Mesenchymal stem cell (in vitro differentiated cells and primary cell): ENCODE measurements around the gene ZBTB16.

Source experiments
- DNase-seq: peaks from one replicate; pipeline ENCODE4 v3.0.0-alpha.2; 2013
- H2AFZ ChIP-seq: one replicate; pipeline ENCODE4 v1.6.1; 2013; ENCODE audit warnings: low read depth, mild to moderate bottlenecking, control low read depth, inconsistent platforms, low read length, moderate library complexity
- H2AK5ac ChIP-seq: 2 replicates; pipeline ENCODE4 v1.6.1; 2013; ENCODE audit warnings: low read length, moderate library complexity, mild to moderate bottlenecking, inconsistent platforms; ENCODE audit not compliant: severe bottlenecking
- H2BK120ac ChIP-seq: one replicate; pipeline ENCODE4 v1.6.1; 2013; ENCODE audit warnings: low read depth, mild to moderate bottlenecking, inconsistent platforms, low read length, moderate library complexity
- H2BK12ac ChIP-seq, 2 experiments: one replicate each; pipeline ENCODE4 v1.6.1; 2013; ENCODE audit warnings: inconsistent platforms in 2 of 2, low read length in 2 of 2, mild to moderate bottlenecking in 2 of 2, moderate library complexity in 2 of 2, control low read depth in 1 of 2
- H2BK15ac ChIP-seq: one replicate; pipeline ENCODE4 v1.6.1; 2013; ENCODE audit warnings: mild to moderate bottlenecking, low read depth, inconsistent platforms; ENCODE audit not compliant: poor library complexity, severe bottlenecking
- H2BK5ac ChIP-seq: 2 replicates; pipeline ENCODE4 v1.6.1; 2013; ENCODE audit warnings: low read depth, mild to moderate bottlenecking, low read length, control low read depth, inconsistent platforms; ENCODE audit not compliant: poor library complexity, severe bottlenecking
- H3K14ac ChIP-seq, 2 experiments: one replicate each; pipeline ENCODE4 v1.6.1; 2013; ENCODE audit warnings: inconsistent platforms in 2 of 2, low read length in 2 of 2, control low read depth in 1 of 2, mild to moderate bottlenecking in 1 of 2, moderate library complexity in 1 of 2
- H3K18ac ChIP-seq, 2 experiments: one replicate each; pipeline ENCODE4 v1.6.1; 2013; ENCODE audit warnings: inconsistent platforms in 2 of 2, low read length in 2 of 2, control low read depth in 1 of 2, low read depth in 1 of 2, mild to moderate bottlenecking in 1 of 2
- H3K23ac ChIP-seq, 2 experiments: one replicate each; pipeline ENCODE4 v1.6.1; 2013; ENCODE audit warnings: inconsistent platforms in 2 of 2, low read length in 2 of 2, mild to moderate bottlenecking in 2 of 2, moderate library complexity in 2 of 2, control low read depth in 1 of 2
- H3K27ac ChIP-seq: 2 replicates; pipeline ENCODE4 v1.5.1; 2013; ENCODE audit warnings: mild to moderate bottlenecking, moderate library complexity, low read length, control low read depth, inconsistent platforms; ENCODE audit not compliant: poor library complexity, severe bottlenecking
- H3K27me3 ChIP-seq, 2 experiments: 2 replicates each; pipeline versions ENCODE4 v1.6.1 to v1.7.0; 2013; ENCODE audit warnings: low read length in 2 of 2, mild to moderate bottlenecking in 2 of 2, moderate library complexity in 2 of 2, control low read depth in 1 of 2, inconsistent platforms in 1 of 2; ENCODE audit not compliant: control insufficient read depth in 1 of 2, insufficient read depth in 1 of 2
- H3K36me3 ChIP-seq, 2 experiments: 2 replicates each; pipeline versions ENCODE4 v1.6.1 to v1.7.0; 2013; ENCODE audit warnings: low read length in 2 of 2, control low read depth in 1 of 2, inconsistent platforms in 1 of 2, low read depth in 1 of 2, mild to moderate bottlenecking in 1 of 2; ENCODE audit not compliant: insufficient read depth in 2 of 2, control insufficient read depth in 1 of 2
- H3K4ac ChIP-seq, 2 experiments: one replicate each; pipeline ENCODE4 v1.6.1; 2013; ENCODE audit warnings: inconsistent platforms in 2 of 2, low read length in 2 of 2, mild to moderate bottlenecking in 2 of 2, moderate library complexity in 2 of 2, control low read depth in 1 of 2, low read depth in 1 of 2
- H3K4me1 ChIP-seq: 2 replicates; pipeline ENCODE4 v1.6.1; 2013; ENCODE audit warnings: low read depth, low read length, control low read depth; ENCODE audit not compliant: control insufficient read depth, insufficient read depth
- H3K4me2 ChIP-seq: 2 replicates; pipeline ENCODE4 v1.6.1; 2013; ENCODE audit warnings: low read length, mild to moderate bottlenecking, inconsistent platforms; ENCODE audit not compliant: poor library complexity, severe bottlenecking
- H3K4me3 ChIP-seq, 2 experiments: 2 replicates each; pipeline versions ENCODE4 v1.5.1 to v1.7.0; 2013; ENCODE audit warnings: low read length in 2 of 2, mild to moderate bottlenecking in 2 of 2, control low read depth in 1 of 2, low read depth in 1 of 2; ENCODE audit not compliant: insufficient read depth in 1 of 2
- H3K79me1 ChIP-seq: replicated peaks from 2 replicates; pipeline ENCODE4 v1.6.1; 2013; ENCODE audit warnings: mild to moderate bottlenecking, control low read depth, low read length, inconsistent platforms; ENCODE audit not compliant: poor library complexity, severe bottlenecking
- H3K9ac ChIP-seq: 2 replicates; pipeline ENCODE4 v1.7.0; 2013; ENCODE audit warnings: mild to moderate bottlenecking, low read length, moderate library complexity
- H3K9me3 ChIP-seq: 2 replicates; pipeline ENCODE4 v1.7.0; 2013; ENCODE audit warnings: mild to moderate bottlenecking, low read length; ENCODE audit not compliant: control insufficient read depth
- H4K8ac ChIP-seq: one replicate; pipeline ENCODE4 v1.6.1; 2013; ENCODE audit warnings: inconsistent platforms, mild to moderate bottlenecking, low read length, moderate library complexity
- H4K91ac ChIP-seq: one replicate; pipeline ENCODE4 v1.6.1; 2013; ENCODE audit warnings: mild to moderate bottlenecking, low read length, inconsistent platforms
- WGBS: methylation state at CpG from one replicate; pipeline ENCODE4 v1.1.7; 2013; ENCODE audit warnings: mixed read lengths; 5-methylcytosine and 5-hydroxymethylcytosine counted together

ZBTB16 gene

GRCh38 chr11:114187173-114187572 lies 127.7 kb downstream of the ZBTB16 start:
- Histone ChIP-seq H3K4ac (no peak overlapping the region), H4K8ac (no peak overlapping the region), H2BK15ac (no peak overlapping the region), H2AK5ac (no peak overlapping the region), H3K4me3 (no peak overlapping the region), H3K23ac (no peak overlapping the region), H3K9ac (no peak overlapping the region), H3K4me2 (no peak overlapping the region), H3K79me1 (no peaks in the 10 kb centered on the region), H3K4me1 (no peaks in the 10 kb centered on the region), H3K27ac (no peak overlapping the region), H2BK120ac (no peak overlapping the region), H3K18ac (no peak overlapping the region), H3K27me3 (peaks cover 49 to 53% of the 10 kb centered on the region in 2 experiments), H2BK5ac (no peak overlapping the region), H3K36me3 (no peaks in the 10 kb centered on the region), H2AFZ (no peak overlapping the region), H3K14ac (no peak overlapping the region), H2BK12ac (no peak overlapping the region), H4K91ac (no peak overlapping the region), H3K9me3 (peaks cover 14% of the 10 kb centered on the region)
- DNase-seq: no peak
- WGBS: 91% methylated on average over 7 of the region's 7 CpGs

GRCh38 chr11:114188851-114189570 lies 129.5 kb downstream of the ZBTB16 start:
- peaks cover 46 to 49% of the 10 kb centered on the region in 2 experiments for H3K27me3 ChIP-seq
- no peak overlapping the region for H3K4me3 ChIP-seq
- H3K27ac ChIP-seq: no peak overlapping the region
- no peak overlapping the region for H4K91ac ChIP-seq
- WGBS: 83% methylated on average over 3 of the region's 3 CpGs
- no peaks in the 10 kb centered on the region for H3K79me1 ChIP-seq
- H3K36me3 ChIP-seq: no peaks in the 10 kb centered on the region
- peaks cover 2% of the 10 kb centered on the region for H3K4me1 ChIP-seq
- H2BK15ac ChIP-seq: no peak overlapping the region
- H3K14ac ChIP-seq: no peak overlapping the region
- H2BK12ac ChIP-seq: no peak overlapping the region
- no peak overlapping the region for H4K8ac ChIP-seq
- H2AK5ac ChIP-seq: no peak overlapping the region
- no peak overlapping the region for H2BK5ac ChIP-seq
- no peak overlapping the region for H3K9ac ChIP-seq
- H3K18ac ChIP-seq: no peak overlapping the region
- no peak overlapping the region for H3K4ac ChIP-seq
- H2BK120ac ChIP-seq: no peak overlapping the region
- H3K23ac ChIP-seq: no peak overlapping the region
- no peak for DNase-seq
- no peak overlapping the region for H3K4me2 ChIP-seq
- H2AFZ ChIP-seq: no peak overlapping the region
- peaks cover 17% of the 10 kb centered on the region for H3K9me3 ChIP-seq

- 94% methylated on average over 2 of the region's 4 CpGs for WGBS
- no peak for DNase-seq
- Histone ChIP-seq H2BK15ac (no peak overlapping the region), H3K27me3 (peaks cover 39 to 45% of the 10 kb centered on the region in 2 experiments), H3K4ac (no peak overlapping the region), H4K8ac (no peak overlapping the region), H3K18ac (no peak overlapping the region), H3K14ac (no peak overlapping the region), H3K27ac (no peak overlapping the region), H3K36me3 (no peaks in the 10 kb centered on the region), H2AK5ac (no peak overlapping the region), H3K9me3 (peaks cover 17% of the 10 kb centered on the region), H3K23ac (no peak overlapping the region), H2AFZ (no peak overlapping the region), H2BK120ac (no peak overlapping the region), H3K4me2 (no peak overlapping the region), H2BK5ac (no peak overlapping the region), H3K79me1 (no peaks in the 10 kb centered on the region), H3K4me3 (no peak overlapping the region), H3K4me1 (peaks cover 2% of the 10 kb centered on the region), H2BK12ac (no peak overlapping the region), H4K91ac (no peak overlapping the region), H3K9ac (no peak overlapping the region)
Observed at GRCh38 chr11:114190630-114191029, 131.1 kb downstream of the ZBTB16 start.

- Histone ChIP-seq H4K91ac (no peak overlapping the region), H2BK12ac (no peak overlapping the region), H2AFZ (no peak overlapping the region), H3K9me3 (peaks cover 17% of the 10 kb centered on the region), H2BK120ac (no peak overlapping the region), H3K4me3 (no peak overlapping the region), H3K4me2 (no peak overlapping the region), H3K18ac (no peak overlapping the region), H4K8ac (no peak overlapping the region), H3K9ac (no peak overlapping the region), H3K27me3 (peaks cover 31 to 40% of the 10 kb centered on the region in 2 experiments), H3K36me3 (no peaks in the 10 kb centered on the region), H2BK15ac (no peak overlapping the region), H2BK5ac (no peak overlapping the region), H3K14ac (no peak overlapping the region), H3K4ac (no peak overlapping the region), H3K4me1 (peaks cover 2% of the 10 kb centered on the region), H3K23ac (no peak overlapping the region), H3K27ac (no peak overlapping the region), H3K79me1 (no peaks in the 10 kb centered on the region), H2AK5ac (no peak overlapping the region)
- no peak for DNase-seq
- 96% methylated on average over 1 of the region's 2 CpGs for WGBS
Observed at GRCh38 chr11:114191893-114192292, 132.4 kb downstream of the ZBTB16 start.
